OCI-LY3 (cell line): ENCODE results near the gene LIN7C.

ENCODE experiments used
- H2AFZ ChIP-seq: fragments of 200-600, 300-600 bp; shearing (Covaris generic); 2 replicates; pipeline ENCODE4 v1.6.0; 2014; ENCODE audit warnings: antibody characterized with exemption, low read depth, low read length
- H3K27ac ChIP-seq: fragments of 200-600, 300-600 bp; sonication (generic); 2 replicates; pipeline ENCODE4 v1.5.1; 2014; ENCODE audit warnings: mild to moderate bottlenecking, low read length, moderate library complexity, mixed read lengths
- H3K27me3 ChIP-seq: fragments of 200-600, 300-600 bp; sonication (generic); 2 replicates; pipeline ENCODE4 v1.6.1; 2014; ENCODE audit warnings: low read depth, low read length, mixed read lengths
- H3K36me3 ChIP-seq: fragments of 200-600, 300-600 bp; sonication (generic); replicated peaks from 2 replicates; pipeline ENCODE3; 2014; ENCODE audit warnings: low read depth, low read length, mixed read lengths
- H3K4me1 ChIP-seq: fragments of 300-600, 200-600 bp; sonication (generic); 2 replicates; pipeline ENCODE4 v1.6.1; 2014; ENCODE audit warnings: low read length, mixed read lengths
- H3K4me2 ChIP-seq: fragments of 200-600, 300-600 bp; sonication (generic); 2 replicates; pipeline ENCODE4 v1.6.1; 2014; ENCODE audit warnings: low read length, mixed read lengths
- H3K4me3 ChIP-seq: fragments of 300-600, 200-600 bp; sonication (generic); 2 replicates; pipeline ENCODE4 v1.5.1; 2014; ENCODE audit warnings: antibody characterized with exemption, mild to moderate bottlenecking, low read length, moderate library complexity
- H3K79me2 ChIP-seq: fragments of 300-600, 200-600 bp; shearing (Covaris generic); 2 replicates; pipeline ENCODE4 v1.6.1; 2014; ENCODE audit warnings: mild to moderate bottlenecking, low read length, mixed read lengths
- H3K9ac ChIP-seq: fragments of 300-600, 200-600 bp; shearing (Covaris generic); 2 replicates; pipeline ENCODE4 v1.6.0; 2014; ENCODE audit warnings: mild to moderate bottlenecking, low read length, moderate library complexity
- H3K9me3 ChIP-seq: fragments of 200-600, 300-600 bp; shearing (Covaris generic); 2 replicates; pipeline ENCODE4 v1.6.1; 2014; ENCODE audit warnings: low read length, mixed read lengths; ENCODE audit not compliant: insufficient read depth
- H4K20me1 ChIP-seq: fragments of 200-600, 300-600 bp; sonication (generic); 2 replicates; pipeline ENCODE4 v1.6.1; 2016; ENCODE audit warnings: low read length, mixed read lengths; ENCODE audit not compliant: insufficient read depth
- EZH2phosphoT487 ChIP-seq: fragments of 200-600 bp; shearing (Covaris generic); IDR thresholded peaks from 2 replicates; pipeline ENCODE4 v1.6.1; 2018; ENCODE audit warnings: antibody characterized with exemption, mixed run types, low read depth
- TF ChIP-seq, protein P1 (sequence below): fragments of 200-600, 300-600 bp; sonication (generic); IDR thresholded peaks from 2 replicates; pipeline ENCODE4 v1.5.1; 2014; ENCODE audit warnings: antibody characterized with exemption, low read length, low read depth

LIN7C gene

DNA sequence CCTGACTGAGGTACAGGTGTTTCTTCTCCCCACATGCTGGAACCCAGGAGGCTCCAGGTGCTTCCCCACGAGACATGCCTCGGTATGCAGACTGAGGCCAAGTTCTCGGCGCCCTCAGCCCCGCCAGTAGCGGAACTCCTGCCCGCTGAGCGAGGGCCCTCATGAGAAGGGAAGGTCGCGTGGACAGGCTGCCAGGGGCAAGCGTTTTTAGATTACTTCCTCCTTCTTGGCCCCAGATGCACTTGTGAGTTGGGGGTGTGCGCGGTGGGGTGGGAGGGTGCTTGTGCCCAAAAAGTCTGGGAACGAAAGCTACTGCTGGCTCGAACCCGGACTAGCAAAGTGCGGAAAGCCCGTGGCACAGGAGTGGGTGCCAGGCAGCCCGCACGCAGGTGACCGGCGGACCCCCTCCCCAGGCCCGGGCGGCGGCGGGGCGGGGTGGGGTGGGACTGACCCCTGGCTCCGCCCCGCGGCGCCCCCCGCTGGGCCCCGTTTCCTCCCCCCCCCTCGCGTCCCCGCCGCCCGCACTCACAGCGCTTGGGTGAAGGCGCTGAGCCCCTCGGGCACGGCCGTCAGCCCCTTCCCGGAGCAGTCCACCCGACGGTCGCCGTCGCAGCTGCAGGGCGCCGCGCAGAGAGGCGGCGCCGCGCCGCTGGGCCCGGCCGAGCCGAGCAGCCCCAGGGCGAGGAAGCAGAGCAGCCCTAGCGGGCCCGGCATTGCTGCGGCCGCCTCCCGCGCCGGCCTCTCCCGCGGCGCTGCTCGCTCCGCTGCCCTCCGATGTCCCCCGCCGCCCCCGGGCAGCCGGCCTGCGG is 34.8 kb downstream of the LIN7C start:
- H3K36me3 ChIP-seq = no peaks in the 10 kb centered on the region
- peaks cover 39% of the 10 kb centered on the region for H3K27me3 ChIP-seq
- peaks cover 38% of the 10 kb centered on the region for H3K4me1 ChIP-seq
- H3K9ac ChIP-seq = peak overlapping the region; percentile 66
- no peaks in the 10 kb centered on the region for H3K79me2 ChIP-seq
- H3K4me3 ChIP-seq = peak overlapping the region; percentile 93
- no peaks in the 10 kb centered on the region for H3K9me3 ChIP-seq
- peak overlapping the region; percentile 94 for H3K4me2 ChIP-seq
- no peak overlapping the region for H3K27ac ChIP-seq
- peak overlapping the region; percentile 47; the same call in 1 of the 2 replicates for H2AFZ ChIP-seq
- peaks cover 16% of the 10 kb centered on the region; the same call in 1 of the 2 replicates for H4K20me1 ChIP-seq
- TF ChIP-seq EZH2phosphoT487 = no peak
- TF ChIP-seq, protein P1, sequence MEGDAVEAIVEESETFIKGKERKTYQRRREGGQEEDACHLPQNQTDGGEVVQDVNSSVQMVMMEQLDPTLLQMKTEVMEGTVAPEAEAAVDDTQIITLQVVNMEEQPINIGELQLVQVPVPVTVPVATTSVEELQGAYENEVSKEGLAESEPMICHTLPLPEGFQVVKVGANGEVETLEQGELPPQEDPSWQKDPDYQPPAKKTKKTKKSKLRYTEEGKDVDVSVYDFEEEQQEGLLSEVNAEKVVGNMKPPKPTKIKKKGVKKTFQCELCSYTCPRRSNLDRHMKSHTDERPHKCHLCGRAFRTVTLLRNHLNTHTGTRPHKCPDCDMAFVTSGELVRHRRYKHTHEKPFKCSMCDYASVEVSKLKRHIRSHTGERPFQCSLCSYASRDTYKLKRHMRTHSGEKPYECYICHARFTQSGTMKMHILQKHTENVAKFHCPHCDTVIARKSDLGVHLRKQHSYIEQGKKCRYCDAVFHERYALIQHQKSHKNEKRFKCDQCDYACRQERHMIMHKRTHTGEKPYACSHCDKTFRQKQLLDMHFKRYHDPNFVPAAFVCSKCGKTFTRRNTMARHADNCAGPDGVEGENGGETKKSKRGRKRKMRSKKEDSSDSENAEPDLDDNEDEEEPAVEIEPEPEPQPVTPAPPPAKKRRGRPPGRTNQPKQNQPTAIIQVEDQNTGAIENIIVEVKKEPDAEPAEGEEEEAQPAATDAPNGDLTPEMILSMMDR = no peak

DNA sequence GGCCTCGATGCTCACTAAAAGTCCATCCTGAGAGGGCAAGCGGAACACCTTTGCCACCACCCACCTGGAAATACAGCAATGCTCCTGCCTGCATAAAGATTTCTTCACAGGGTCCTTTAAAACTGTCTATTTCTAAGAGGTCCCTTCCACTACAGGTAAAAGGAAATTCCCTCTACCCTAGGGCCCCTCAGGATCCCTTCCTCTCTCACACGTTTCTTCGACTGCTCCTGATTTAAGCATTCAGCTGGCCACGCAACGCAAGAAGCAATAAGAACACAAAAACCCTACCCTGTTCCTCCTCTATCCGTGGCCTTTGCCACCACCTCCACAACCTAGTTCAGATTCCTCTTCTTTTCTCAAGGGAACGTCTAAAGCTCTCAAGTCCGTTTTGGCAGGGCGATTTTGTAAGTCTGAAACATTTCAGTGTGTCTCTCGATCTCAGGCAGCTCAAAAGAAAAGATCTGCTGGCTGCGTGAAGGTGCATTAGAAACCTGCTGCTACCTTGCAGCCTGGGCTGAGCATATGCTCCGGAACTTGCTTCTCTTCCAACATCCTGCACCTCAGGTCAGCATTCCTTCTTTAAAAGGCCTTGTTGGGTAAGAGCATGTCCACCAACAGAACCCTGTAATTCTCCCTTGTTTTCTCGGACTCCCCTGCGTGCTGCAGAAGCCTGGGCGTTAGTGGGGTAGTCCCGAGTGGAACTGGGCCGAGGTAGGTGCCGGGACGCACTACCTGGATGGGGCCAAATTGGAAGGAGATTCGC is 35.6 kb downstream of the LIN7C start:
- no peaks in the 10 kb centered on the region for H3K79me2 ChIP-seq

DNA sequence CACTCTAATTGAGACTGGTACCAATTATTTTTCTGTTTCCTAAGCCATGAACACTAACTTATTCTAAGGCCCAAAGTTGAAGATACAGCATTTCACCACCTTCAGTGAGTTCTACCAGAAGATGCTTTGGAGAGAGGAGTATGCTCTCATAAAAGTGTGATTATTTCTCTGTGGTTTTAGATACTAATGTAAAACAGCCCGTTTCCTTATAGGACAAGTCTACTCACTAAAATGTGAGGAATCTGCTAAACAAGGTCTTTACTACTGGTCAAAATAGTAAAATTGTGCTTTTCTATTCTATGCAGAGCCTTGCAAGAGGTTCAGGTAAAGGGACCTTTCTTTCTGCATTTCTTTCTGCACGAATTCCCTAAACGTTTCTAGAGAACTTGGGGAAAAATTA is 36.4 kb downstream of the LIN7C start:
- Histone ChIP-seq H2AFZ (no peak overlapping the region), H3K4me3 (peak overlapping the region; percentile 93), H3K4me2 (peak overlapping the region; percentile 94), H4K20me1 (peaks cover 16% of the 10 kb centered on the region; the same call in 1 of the 2 replicates), H3K9me3 (no peaks in the 10 kb centered on the region), H3K9ac (no peak overlapping the region), H3K27me3 (peaks cover 47% of the 10 kb centered on the region), H3K36me3 (no peaks in the 10 kb centered on the region), H3K79me2 (no peaks in the 10 kb centered on the region), H3K4me1 (peaks cover 38% of the 10 kb centered on the region), H3K27ac (peak overlapping the region; percentile 42; the same call in 1 of the 2 replicates)
- TF ChIP-seq, protein P1 = no peak
- no peak for TF ChIP-seq EZH2phosphoT487

More for the DNA sequence above, 35.6 kb downstream of the LIN7C start:
- Histone ChIP-seq H3K9me3 (no peaks in the 10 kb centered on the region), H2AFZ (peak overlapping the region; percentile 47; the same call in 1 of the 2 replicates), H3K4me3 (peak overlapping the region; percentile 93), H3K4me1 (peaks cover 38% of the 10 kb centered on the region), H4K20me1 (peaks cover 16% of the 10 kb centered on the region; the same call in 1 of the 2 replicates), H3K27ac (no peak overlapping the region), H3K9ac (peak overlapping the region; percentile 66), H3K4me2 (peak overlapping the region; percentile 94), H3K36me3 (no peaks in the 10 kb centered on the region), H3K27me3 (peaks cover 39% of the 10 kb centered on the region)
- no peak for TF ChIP-seq EZH2phosphoT487
- TF ChIP-seq, protein P1 = no peak
